GM12878 (cell line): Measurements from ENCODE around the gene MYOM1. TPM values are rescaled to one million over a fixed set of nuclear protein-coding genes. Genes with fewer than 3 reads are reported as not detected.

Experiments used
- ATF7 ChIP-seq: fragments of 450-650 bp; IDR thresholded peaks from 2 replicates; pipeline ENCODE4 v1.6.1; 2016; ENCODE audit warnings: low read depth, mild to moderate bottlenecking
- BMI1 ChIP-seq: fragments of 450-650 bp; IDR thresholded peaks from 2 replicates; pipeline ENCODE4 v1.6.1; 2016; ENCODE audit warnings: mild to moderate bottlenecking, moderate library complexity, borderline replicate concordance
- BRCA1 ChIP-seq: IDR thresholded peaks from 2 replicates; pipeline ENCODE4 v1.6.1; 2011; ENCODE audit warnings: low read depth, low read length, improper control_type of control experiment
- EP300 ChIP-seq, 2 experiments: fragments of 150-350 bp in 1 of 2; IDR thresholded peaks; 2 replicates each; pipeline ENCODE4 v1.6.1; 2011 to 2012; ENCODE audit warnings: low read depth in 2 of 2, low read length in 2 of 2, borderline replicate concordance in 1 of 2, improper control_type of control experiment in 1 of 2, inconsistent platforms in 1 of 2; ENCODE audit not compliant: control insufficient read depth in 1 of 2
- FOXM1 ChIP-seq: IDR thresholded peaks from 2 replicates; pipeline ENCODE4 v1.6.1; 2012; ENCODE audit warnings: low read depth, mild to moderate bottlenecking, inconsistent platforms, low read length, moderate library complexity
- HDGF ChIP-seq: fragments of 450-650 bp; IDR thresholded peaks from 2 replicates; pipeline ENCODE4 v1.6.1; 2016; ENCODE audit warnings: antibody characterized with exemption
- JUNB ChIP-seq: IDR thresholded peaks from 2 replicates; pipeline ENCODE4 v1.6.1; 2016; ENCODE audit warnings: antibody characterized with exemption, mild to moderate bottlenecking
- MEF2A ChIP-seq: IDR thresholded peaks from 2 replicates; pipeline ENCODE4 v1.6.1; 2011; ENCODE audit warnings: low read depth, mild to moderate bottlenecking, low read length, moderate library complexity; ENCODE audit not compliant: insufficient read depth
- MEF2B ChIP-seq: fragments of 450-650 bp; IDR thresholded peaks from 2 replicates; pipeline ENCODE4 v1.6.1; 2018; ENCODE audit warnings: mild to moderate bottlenecking, moderate library complexity; ENCODE audit not compliant: partially characterized antibody, poor library complexity, severe bottlenecking
- MTA3 ChIP-seq: IDR thresholded peaks from 2 replicates; pipeline ENCODE4 v1.6.1; 2012; ENCODE audit warnings: low read length, inconsistent platforms, borderline replicate concordance
- MXI1 ChIP-seq: fragments of 150-350 bp; IDR thresholded peaks from 2 replicates; pipeline ENCODE4 v1.6.1; 2011; ENCODE audit warnings: low read depth, mild to moderate bottlenecking, inconsistent platforms, low read length, improper control_type of control experiment
- MYC ChIP-seq: IDR thresholded peaks from 2 replicates; pipeline ENCODE4 v1.6.1; 2011; ENCODE audit warnings: mild to moderate bottlenecking, low read length, moderate library complexity, inconsistent platforms; ENCODE audit not compliant: insufficient read depth, insufficient replicate concordance, insufficient read length, severe bottlenecking
- POLR2A ChIP-seq: IDR thresholded peaks from 2 replicates; pipeline ENCODE4 v1.6.1; 2011; ENCODE audit warnings: low read depth, mild to moderate bottlenecking, low read length
- RAD51 ChIP-seq: fragments of 450-650 bp; IDR thresholded peaks from 2 replicates; pipeline ENCODE4 v1.6.1; 2016; ENCODE audit warnings: moderate library complexity, mild to moderate bottlenecking, inconsistent platforms
- RBBP5 ChIP-seq: fragments of 200-600 bp; sonication (generic); conservative IDR thresholded peaks from 2 replicates; pipeline ENCODE4 v1.6.1; 2016
- RELA ChIP-seq: fragments of 450-650 bp; IDR thresholded peaks from 2 replicates; pipeline ENCODE4 v1.8.0; 2014; ENCODE audit warnings: borderline replicate concordance; ENCODE audit not compliant: partially characterized antibody
- SIX5 ChIP-seq: IDR thresholded peaks from 2 replicates; pipeline ENCODE4 v1.6.1; 2011; ENCODE audit warnings: mild to moderate bottlenecking, low read depth, low read length, moderate library complexity; ENCODE audit not compliant: severe bottlenecking
- YY1 ChIP-seq: IDR thresholded peaks from 2 replicates; pipeline ENCODE4 v1.6.1; 2011; ENCODE audit warnings: low read depth, mild to moderate bottlenecking, low read length
- ZNF622 ChIP-seq: fragments of 450-650 bp; IDR thresholded peaks from 2 replicates; pipeline ENCODE4 v1.6.1; 2017; ENCODE audit warnings: mild to moderate bottlenecking, inconsistent platforms
- polyA plus RNA-seq, 11 experiments: library from polyadenylated mRNA; depleted of rRNA in 4 of 11; unstranded in 6 of 11; stranded (reverse) in 5 of 11; fragments of >200 nt; fragmentation: Nextera tagmentation in 4 of 11; fragmentation: Illumina TruSeq in 1 of 11; extraction: Ambion mirVana in 4 of 11; extraction: Trizol in 1 of 11; gene quantifications; 1 replicate in 1 of 11; 2 replicates in 10 of 11; pipeline versions ENCODE4 v1.2.1 to v1.2.3, GENCODE V29; 2011 to 2016; ENCODE audit warnings: inconsistent platforms in 2 of 11, missing spikeins in 2 of 11, low read depth in 1 of 11
- total RNA-seq, 4 experiments: library from RNA; depleted of rRNA in 3 of 4; stranded (reverse); fragments of >200 nt in 3 of 4; fragmentation: Illumina TruSeq in 1 of 4; extraction: Trizol in 1 of 4; gene quantifications; 2 replicates each; pipeline versions ENCODE4 v1.2.1 to v1.2.3, GENCODE V29; 2013 to 2021
- TF ChIP-seq, protein P1 (sequence below): fragments of 450-650 bp; formaldehyde crosslinking; IDR thresholded peaks from 2 replicates; pipeline ENCODE4 v1.4.0; 2022; ENCODE audit warnings: mild to moderate bottlenecking, moderate library complexity
- TF ChIP-seq, protein P2 (sequence below): fragments of 450-650 bp; IDR thresholded peaks from 2 replicates; pipeline ENCODE4 v1.6.1; 2017; ENCODE audit warnings: borderline replicate concordance
- TF ChIP-seq, protein P3 (sequence below): fragments of 450-650 bp; IDR thresholded peaks from 2 replicates; pipeline ENCODE4 v1.6.1; 2017; ENCODE audit warnings: mild to moderate bottlenecking, moderate library complexity

The MYOM1 gene
- total and polyA plus RNA-seq, 10 of the 15 experiments (the other 5 are each of a cell fraction or from before 2014, with no cell fraction given): 0.06 to 1.0 (median 0.57) TPM

DNA sequence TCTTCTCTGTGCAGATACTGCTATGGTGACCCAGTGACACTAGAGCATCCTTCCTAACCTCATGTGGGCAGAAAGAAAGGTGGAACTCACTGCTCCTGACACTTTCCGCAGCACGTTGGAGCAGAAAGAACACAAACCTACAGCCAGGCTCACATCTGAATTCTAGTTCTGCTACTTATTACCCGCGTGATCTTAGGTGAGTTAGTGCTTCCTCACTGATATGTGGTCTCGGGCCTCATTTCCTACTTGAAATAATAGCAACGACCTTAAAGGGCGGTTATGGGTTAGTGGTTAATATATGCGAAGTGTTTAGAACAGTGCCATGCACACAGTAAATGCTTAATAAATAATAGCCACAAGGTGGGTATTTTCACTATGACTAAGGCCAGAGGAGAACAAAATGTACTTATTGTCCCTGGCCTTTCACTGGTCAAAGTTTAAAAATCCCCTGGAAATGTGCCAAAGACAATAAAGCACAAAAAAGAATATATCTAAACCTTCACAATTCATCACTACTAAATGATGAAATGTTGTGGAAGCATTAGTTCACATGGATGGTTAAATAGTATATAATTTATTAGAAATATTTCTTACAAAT lies 66.6 kb downstream of the MYOM1 start (continued):
- TF ChIP-seq MYC (no peak), ZNF622 (no peak), BMI1 (no peak; the same call in 1 of the 2 replicates), ATF7 (peak; percentile 77), SIX5 (no peak), RAD51 (peak; percentile 60; the same call in 1 of the 2 replicates), JUNB (peak; percentile 81), FOXM1 (no peak), MTA3 (no peak), MXI1 (peak; percentile 49; the same call in 1 of the 2 replicates), RBBP5 (no peak), EP300 (IDR thresholded peaks at IDR 0.05; ENCODE audit: borderline replicate concordance in 1 of 2, control insufficient read depth in 1 of 2, low read depth in 2 of 2, low read length in 2 of 2) (peak; percentile 96 to 98), MEF2B (peak; percentile 52), BRCA1 (no peak), HDGF (no peak), YY1 (no peak), RELA (peak; percentile 18), MEF2A (no peak), POLR2A (no peak)
- TF ChIP-seq, protein P1, sequence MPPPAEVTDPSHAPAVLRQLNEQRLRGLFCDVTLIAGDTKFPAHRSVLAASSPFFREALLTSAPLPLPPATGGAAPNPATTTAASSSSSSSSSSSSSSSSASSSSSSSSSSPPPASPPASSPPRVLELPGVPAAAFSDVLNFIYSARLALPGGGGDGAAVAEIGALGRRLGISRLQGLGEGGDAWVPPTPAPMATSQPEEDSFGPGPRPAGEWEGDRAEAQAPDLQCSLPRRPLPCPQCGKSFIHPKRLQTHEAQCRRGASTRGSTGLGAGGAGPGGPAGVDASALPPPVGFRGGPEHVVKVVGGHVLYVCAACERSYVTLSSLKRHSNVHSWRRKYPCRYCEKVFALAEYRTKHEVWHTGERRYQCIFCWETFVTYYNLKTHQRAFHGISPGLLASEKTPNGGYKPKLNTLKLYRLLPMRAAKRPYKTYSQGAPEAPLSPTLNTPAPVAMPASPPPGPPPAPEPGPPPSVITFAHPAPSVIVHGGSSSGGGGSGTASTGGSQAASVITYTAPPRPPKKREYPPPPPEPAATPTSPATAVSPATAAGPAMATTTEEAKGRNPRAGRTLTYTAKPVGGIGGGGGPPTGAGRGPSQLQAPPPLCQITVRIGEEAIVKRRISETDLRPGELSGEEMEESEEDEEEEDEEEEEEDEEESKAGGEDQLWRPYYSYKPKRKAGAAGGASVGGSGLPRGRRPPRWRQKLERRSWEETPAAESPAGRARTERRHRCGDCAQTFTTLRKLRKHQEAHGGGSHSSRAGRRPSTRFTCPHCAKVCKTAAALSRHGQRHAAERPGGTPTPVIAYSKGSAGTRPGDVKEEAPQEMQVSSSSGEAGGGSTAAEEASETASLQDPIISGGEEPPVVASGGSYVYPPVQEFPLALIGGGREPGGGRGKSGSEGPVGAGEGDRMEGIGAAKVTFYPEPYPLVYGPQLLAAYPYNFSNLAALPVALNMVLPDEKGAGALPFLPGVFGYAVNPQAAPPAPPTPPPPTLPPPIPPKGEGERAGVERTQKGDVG (CRISPR knock-in tag): no peak
- TF ChIP-seq, protein P2, sequence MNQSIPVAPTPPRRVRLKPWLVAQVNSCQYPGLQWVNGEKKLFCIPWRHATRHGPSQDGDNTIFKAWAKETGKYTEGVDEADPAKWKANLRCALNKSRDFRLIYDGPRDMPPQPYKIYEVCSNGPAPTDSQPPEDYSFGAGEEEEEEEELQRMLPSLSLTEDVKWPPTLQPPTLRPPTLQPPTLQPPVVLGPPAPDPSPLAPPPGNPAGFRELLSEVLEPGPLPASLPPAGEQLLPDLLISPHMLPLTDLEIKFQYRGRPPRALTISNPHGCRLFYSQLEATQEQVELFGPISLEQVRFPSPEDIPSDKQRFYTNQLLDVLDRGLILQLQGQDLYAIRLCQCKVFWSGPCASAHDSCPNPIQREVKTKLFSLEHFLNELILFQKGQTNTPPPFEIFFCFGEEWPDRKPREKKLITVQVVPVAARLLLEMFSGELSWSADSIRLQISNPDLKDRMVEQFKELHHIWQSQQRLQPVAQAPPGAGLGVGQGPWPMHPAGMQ: no peak
- TF ChIP-seq, protein P3, sequence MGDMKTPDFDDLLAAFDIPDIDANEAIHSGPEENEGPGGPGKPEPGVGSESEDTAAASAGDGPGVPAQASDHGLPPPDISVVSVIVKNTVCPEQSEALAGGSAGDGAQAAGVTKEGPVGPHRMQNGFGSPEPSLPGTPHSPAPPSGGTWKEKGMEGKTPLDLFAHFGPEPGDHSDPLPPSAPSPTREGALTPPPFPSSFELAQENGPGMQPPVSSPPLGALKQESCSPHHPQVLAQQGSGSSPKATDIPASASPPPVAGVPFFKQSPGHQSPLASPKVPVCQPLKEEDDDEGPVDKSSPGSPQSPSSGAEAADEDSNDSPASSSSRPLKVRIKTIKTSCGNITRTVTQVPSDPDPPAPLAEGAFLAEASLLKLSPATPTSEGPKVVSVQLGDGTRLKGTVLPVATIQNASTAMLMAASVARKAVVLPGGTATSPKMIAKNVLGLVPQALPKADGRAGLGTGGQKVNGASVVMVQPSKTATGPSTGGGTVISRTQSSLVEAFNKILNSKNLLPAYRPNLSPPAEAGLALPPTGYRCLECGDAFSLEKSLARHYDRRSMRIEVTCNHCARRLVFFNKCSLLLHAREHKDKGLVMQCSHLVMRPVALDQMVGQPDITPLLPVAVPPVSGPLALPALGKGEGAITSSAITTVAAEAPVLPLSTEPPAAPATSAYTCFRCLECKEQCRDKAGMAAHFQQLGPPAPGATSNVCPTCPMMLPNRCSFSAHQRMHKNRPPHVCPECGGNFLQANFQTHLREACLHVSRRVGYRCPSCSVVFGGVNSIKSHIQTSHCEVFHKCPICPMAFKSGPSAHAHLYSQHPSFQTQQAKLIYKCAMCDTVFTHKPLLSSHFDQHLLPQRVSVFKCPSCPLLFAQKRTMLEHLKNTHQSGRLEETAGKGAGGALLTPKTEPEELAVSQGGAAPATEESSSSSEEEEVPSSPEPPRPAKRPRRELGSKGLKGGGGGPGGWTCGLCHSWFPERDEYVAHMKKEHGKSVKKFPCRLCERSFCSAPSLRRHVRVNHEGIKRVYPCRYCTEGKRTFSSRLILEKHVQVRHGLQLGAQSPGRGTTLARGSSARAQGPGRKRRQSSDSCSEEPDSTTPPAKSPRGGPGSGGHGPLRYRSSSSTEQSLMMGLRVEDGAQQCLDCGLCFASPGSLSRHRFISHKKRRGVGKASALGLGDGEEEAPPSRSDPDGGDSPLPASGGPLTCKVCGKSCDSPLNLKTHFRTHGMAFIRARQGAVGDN: peak; percentile 64; the same call in 1 of the 2 replicates
